ENCODE results near the gene RASL10A.

DNA sequence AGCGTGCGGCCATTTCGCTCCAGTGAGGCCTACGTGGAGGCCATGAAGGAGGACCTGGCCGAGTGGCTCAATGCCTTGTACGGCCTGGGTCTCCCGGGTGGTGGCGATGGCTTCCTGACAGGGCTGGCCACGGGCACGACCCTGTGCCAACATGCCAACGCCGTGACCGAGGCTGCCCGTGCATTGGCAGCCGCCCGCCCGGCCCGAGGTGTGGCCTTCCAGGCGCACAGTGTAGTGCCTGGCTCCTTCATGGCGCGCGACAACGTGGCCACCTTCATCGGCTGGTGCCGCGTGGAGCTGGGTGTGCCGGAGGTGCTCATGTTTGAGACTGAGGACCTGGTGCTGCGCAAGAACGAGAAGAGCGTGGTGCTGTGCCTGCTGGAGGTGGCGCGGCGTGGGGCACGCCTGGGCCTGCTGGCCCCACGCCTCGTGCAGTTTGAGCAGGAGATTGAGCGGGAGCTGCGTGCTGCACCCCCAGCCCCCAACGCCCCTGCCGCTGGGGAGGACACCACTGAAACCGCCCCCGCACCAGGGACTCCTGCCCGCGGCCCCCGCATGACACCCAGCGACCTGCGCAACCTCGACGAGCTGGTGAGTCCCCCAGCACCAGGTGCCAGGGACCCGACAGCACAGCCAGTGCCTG is 7.2 kb downstream of the RASL10A start:
- TF ChIP-seq, protein P1, sequence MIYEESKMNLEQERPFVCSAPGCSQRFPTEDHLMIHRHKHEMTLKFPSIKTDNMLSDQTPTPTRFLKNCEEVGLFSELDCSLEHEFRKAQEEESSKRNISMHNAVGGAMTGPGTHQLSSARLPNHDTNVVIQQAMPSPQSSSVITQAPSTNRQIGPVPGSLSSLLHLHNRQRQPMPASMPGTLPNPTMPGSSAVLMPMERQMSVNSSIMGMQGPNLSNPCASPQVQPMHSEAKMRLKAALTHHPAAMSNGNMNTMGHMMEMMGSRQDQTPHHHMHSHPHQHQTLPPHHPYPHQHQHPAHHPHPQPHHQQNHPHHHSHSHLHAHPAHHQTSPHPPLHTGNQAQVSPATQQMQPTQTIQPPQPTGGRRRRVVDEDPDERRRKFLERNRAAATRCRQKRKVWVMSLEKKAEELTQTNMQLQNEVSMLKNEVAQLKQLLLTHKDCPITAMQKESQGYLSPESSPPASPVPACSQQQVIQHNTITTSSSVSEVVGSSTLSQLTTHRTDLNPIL (CRISPR knock-in tag; IDR thresholded peaks at IDR 0.05; ENCODE audit: low read depth) = no peak
- TF ChIP-seq ZNF70 (CRISPR knock-in tag; IDR thresholded peaks at IDR 0.05) (no peak), ESRRG (CRISPR knock-in tag; IDR thresholded peaks at IDR 0.05) (no peak), SNAI2 (CRISPR knock-in tag; IDR thresholded peaks at IDR 0.05) (no peak), OSR1 (CRISPR knock-in tag; IDR thresholded peaks at IDR 0.05) (no peak)
- TF ChIP-seq, protein P2, sequence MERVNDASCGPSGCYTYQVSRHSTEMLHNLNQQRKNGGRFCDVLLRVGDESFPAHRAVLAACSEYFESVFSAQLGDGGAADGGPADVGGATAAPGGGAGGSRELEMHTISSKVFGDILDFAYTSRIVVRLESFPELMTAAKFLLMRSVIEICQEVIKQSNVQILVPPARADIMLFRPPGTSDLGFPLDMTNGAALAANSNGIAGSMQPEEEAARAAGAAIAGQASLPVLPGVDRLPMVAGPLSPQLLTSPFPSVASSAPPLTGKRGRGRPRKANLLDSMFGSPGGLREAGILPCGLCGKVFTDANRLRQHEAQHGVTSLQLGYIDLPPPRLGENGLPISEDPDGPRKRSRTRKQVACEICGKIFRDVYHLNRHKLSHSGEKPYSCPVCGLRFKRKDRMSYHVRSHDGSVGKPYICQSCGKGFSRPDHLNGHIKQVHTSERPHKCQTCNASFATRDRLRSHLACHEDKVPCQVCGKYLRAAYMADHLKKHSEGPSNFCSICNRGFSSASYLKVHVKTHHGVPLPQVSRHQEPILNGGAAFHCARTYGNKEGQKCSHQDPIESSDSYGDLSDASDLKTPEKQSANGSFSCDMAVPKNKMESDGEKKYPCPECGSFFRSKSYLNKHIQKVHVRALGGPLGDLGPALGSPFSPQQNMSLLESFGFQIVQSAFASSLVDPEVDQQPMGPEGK (CRISPR knock-in tag; IDR thresholded peaks at IDR 0.05; ENCODE audit: borderline replicate concordance) = no peak
- TF ChIP-seq, protein P3, sequence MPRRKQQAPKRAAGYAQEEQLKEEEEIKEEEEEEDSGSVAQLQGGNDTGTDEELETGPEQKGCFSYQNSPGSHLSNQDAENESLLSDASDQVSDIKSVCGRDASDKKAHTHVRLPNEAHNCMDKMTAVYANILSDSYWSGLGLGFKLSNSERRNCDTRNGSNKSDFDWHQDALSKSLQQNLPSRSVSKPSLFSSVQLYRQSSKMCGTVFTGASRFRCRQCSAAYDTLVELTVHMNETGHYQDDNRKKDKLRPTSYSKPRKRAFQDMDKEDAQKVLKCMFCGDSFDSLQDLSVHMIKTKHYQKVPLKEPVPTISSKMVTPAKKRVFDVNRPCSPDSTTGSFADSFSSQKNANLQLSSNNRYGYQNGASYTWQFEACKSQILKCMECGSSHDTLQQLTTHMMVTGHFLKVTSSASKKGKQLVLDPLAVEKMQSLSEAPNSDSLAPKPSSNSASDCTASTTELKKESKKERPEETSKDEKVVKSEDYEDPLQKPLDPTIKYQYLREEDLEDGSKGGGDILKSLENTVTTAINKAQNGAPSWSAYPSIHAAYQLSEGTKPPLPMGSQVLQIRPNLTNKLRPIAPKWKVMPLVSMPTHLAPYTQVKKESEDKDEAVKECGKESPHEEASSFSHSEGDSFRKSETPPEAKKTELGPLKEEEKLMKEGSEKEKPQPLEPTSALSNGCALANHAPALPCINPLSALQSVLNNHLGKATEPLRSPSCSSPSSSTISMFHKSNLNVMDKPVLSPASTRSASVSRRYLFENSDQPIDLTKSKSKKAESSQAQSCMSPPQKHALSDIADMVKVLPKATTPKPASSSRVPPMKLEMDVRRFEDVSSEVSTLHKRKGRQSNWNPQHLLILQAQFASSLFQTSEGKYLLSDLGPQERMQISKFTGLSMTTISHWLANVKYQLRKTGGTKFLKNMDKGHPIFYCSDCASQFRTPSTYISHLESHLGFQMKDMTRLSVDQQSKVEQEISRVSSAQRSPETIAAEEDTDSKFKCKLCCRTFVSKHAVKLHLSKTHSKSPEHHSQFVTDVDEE (CRISPR knock-in tag; IDR thresholded peaks at IDR 0.05) = no peak
